HepG2 (cell line): ENCODE results near the gene AP3B2. TPM values are rescaled to one million over a fixed set of nuclear protein-coding genes. Genes with fewer than 3 reads are reported as not detected.
A peak's percentile ranks its signal among the peaks of the same experiment; 100 is the strongest.

Experiments used
- ATF7 ChIP-seq, 2 experiments: fragments of 450-650 bp in 1 of 2; sonication (generic) in 1 of 2; formaldehyde crosslinking in 1 of 2; IDR thresholded peaks; 2 replicates each; pipeline versions ENCODE4 v1.4.0 to v1.6.1; 2016 to 2020; ENCODE audit warnings: antibody characterized with exemption in 1 of 2, mild to moderate bottlenecking in 1 of 2, missing genetic modification reagents in 1 of 2
- BCL6 ChIP-seq: IDR thresholded peaks from 2 replicates; pipeline ENCODE4 v1.6.1; 2016; ENCODE audit warnings: missing genetic modification reagents, missing compliant biosample characterization
- CBFB ChIP-seq: sonication (generic); formaldehyde crosslinking; IDR thresholded peaks from 2 replicates; pipeline ENCODE4 v1.4.0; 2020; ENCODE audit warnings: missing genetic modification reagents
- EED ChIP-seq: sonication (generic); formaldehyde crosslinking; IDR thresholded peaks from 2 replicates; pipeline ENCODE4 v1.5.0; 2020; ENCODE audit warnings: mild to moderate bottlenecking, missing genetic modification reagents
- FOXK1 ChIP-seq: sonication (generic); formaldehyde crosslinking; IDR thresholded peaks from 2 replicates; pipeline ENCODE4 v1.4.0; 2020; ENCODE audit warnings: low read depth, missing genetic modification reagents, borderline replicate concordance
- HDAC1 ChIP-seq: sonication (generic); formaldehyde crosslinking; IDR thresholded peaks from 2 replicates; pipeline ENCODE4 v1.5.1; 2020; ENCODE audit warnings: mild to moderate bottlenecking, missing genetic modification reagents
- HNRNPL ChIP-seq: fragments of 200-400 bp; formaldehyde crosslinking; IDR thresholded peaks from 2 replicates; pipeline ENCODE4 v1.6.1; 2017; ENCODE audit warnings: mild to moderate bottlenecking, low read depth, low read length
- KLF9 ChIP-seq: IDR thresholded peaks from 2 replicates; pipeline ENCODE4 v1.6.1; 2016; ENCODE audit warnings: low read depth
- RFX3 ChIP-seq: IDR thresholded peaks from 2 replicates; pipeline ENCODE4 v1.6.1; 2016; ENCODE audit warnings: missing biosample characterization, missing genetic modification reagents
- SAP130 ChIP-seq: IDR thresholded peaks from 2 replicates; pipeline ENCODE4 v1.6.1; 2016; ENCODE audit warnings: low read depth
- SRSF1 ChIP-seq: fragments of 200-400 bp; formaldehyde crosslinking; optimal IDR thresholded peaks from 2 replicates; pipeline ENCODE3; 2017; ENCODE audit warnings: mild to moderate bottlenecking, low read depth, low read length, moderate library complexity
- STAG1 ChIP-seq: sonication (generic); formaldehyde crosslinking; IDR thresholded peaks from 2 replicates; pipeline ENCODE4 v1.4.0; 2020; ENCODE audit warnings: missing genetic modification reagents
- YEATS4 ChIP-seq: sonication (generic); formaldehyde crosslinking; IDR thresholded peaks from 2 replicates; pipeline ENCODE4 v1.4.0; 2020; ENCODE audit warnings: missing genetic modification reagents, borderline replicate concordance
- ZNF143 ChIP-seq: sonication (generic); formaldehyde crosslinking; IDR thresholded peaks from 2 replicates; pipeline ENCODE4 v1.4.0; 2020; ENCODE audit warnings: missing genetic modification reagents
- ZNF260 ChIP-seq: sonication (generic); formaldehyde crosslinking; IDR thresholded peaks from 2 replicates; pipeline ENCODE4 v1.4.0; 2020; ENCODE audit warnings: missing genetic modification reagents, low read depth, mild to moderate bottlenecking, borderline replicate concordance
- ZNF792 ChIP-seq: IDR thresholded peaks from 2 replicates; pipeline ENCODE4 v1.6.1; 2016
- polyA plus RNA-seq, 8 experiments: library from polyadenylated mRNA; depleted of rRNA in 3 of 8; stranded (reverse) in 7 of 8; unstranded in 1 of 8; fragments of >200 nt; fragmentation: Illumina TruSeq in 4 of 8; extraction: Trizol in 4 of 8; gene quantifications; 2 replicates each; pipeline versions ENCODE4 v1.2.1 to v1.2.3, GENCODE V29; 2011 to 2016; ENCODE audit warnings: low read depth in 4 of 8, missing spikeins in 1 of 8, mixed read lengths in 1 of 8; ENCODE audit not compliant: insufficient read depth in 1 of 8
- total RNA-seq, 5 experiments: library from RNA; depleted of rRNA; stranded (reverse); fragments of >200 nt; fragmentation: Illumina TruSeq; extraction: Trizol; gene quantifications; 2 replicates each; pipeline ENCODE4 v1.2.3, GENCODE V29; 2016; ENCODE audit warnings: low read depth in 1 of 5
- TF ChIP-seq, protein P1 (sequence below): sonication (generic); formaldehyde crosslinking; IDR thresholded peaks from 2 replicates; pipeline ENCODE4 v1.4.0; 2020; ENCODE audit warnings: missing genetic modification reagents
- TF ChIP-seq, protein P2 (sequence below): sonication (generic); formaldehyde crosslinking; IDR thresholded peaks from 2 replicates; pipeline ENCODE4 v1.4.0; 2020; ENCODE audit warnings: mild to moderate bottlenecking, low read depth, missing genetic modification reagents
- TF ChIP-seq, protein P3 (sequence below): sonication (generic); formaldehyde crosslinking; IDR thresholded peaks from 2 replicates; pipeline ENCODE4 v1.4.0; 2020; ENCODE audit warnings: mild to moderate bottlenecking, missing genetic modification reagents, borderline replicate concordance

The AP3B2 gene
- total and polyA plus RNA-seq, 2 of the 13 experiments (the other 11 are each of a cell fraction or from before 2014, with no cell fraction given) = not detected

DNA sequence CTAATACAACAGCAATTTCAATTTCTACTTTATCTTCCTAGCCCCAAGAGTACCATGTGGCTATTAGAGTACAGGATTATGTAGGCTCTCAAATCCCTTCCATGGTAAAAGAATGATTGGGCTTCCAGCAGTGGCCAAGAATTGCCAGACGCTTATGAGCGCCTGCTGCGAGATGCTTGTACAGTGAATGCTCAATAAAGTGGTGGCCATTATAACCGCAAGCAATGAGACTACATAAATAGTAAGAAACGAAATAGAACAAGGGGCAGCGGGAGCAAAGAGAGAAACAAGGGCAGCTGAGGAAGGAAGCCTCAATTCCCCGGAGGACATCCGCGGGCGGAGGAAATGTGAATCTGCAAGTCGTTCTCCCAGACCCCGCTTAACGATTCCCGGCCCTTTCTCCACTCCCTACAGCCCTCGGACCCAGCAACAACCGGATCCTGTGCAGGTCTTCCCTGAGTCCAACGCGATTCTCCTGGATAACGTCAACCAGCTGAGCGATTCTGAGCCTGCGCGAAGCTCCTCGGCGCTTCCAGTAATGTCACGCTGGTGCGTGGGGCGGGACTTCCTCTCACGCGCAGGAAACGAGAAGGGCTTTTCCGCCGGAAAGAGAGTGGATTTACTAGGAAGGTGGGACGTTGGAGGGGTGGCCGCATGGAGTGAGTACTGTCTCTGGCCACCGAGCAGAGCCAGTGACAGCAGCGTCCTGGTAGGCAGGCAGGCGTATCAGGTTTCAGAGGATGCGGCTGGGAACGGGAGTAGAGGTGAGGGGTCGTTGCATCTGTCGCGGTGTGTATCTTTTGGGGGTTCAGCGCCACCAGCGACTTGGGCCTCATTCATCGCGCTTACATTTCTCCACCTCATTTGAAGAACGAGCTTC lies 40.5 kb upstream of the AP3B2 start (continued):
- TF ChIP-seq, protein P1, sequence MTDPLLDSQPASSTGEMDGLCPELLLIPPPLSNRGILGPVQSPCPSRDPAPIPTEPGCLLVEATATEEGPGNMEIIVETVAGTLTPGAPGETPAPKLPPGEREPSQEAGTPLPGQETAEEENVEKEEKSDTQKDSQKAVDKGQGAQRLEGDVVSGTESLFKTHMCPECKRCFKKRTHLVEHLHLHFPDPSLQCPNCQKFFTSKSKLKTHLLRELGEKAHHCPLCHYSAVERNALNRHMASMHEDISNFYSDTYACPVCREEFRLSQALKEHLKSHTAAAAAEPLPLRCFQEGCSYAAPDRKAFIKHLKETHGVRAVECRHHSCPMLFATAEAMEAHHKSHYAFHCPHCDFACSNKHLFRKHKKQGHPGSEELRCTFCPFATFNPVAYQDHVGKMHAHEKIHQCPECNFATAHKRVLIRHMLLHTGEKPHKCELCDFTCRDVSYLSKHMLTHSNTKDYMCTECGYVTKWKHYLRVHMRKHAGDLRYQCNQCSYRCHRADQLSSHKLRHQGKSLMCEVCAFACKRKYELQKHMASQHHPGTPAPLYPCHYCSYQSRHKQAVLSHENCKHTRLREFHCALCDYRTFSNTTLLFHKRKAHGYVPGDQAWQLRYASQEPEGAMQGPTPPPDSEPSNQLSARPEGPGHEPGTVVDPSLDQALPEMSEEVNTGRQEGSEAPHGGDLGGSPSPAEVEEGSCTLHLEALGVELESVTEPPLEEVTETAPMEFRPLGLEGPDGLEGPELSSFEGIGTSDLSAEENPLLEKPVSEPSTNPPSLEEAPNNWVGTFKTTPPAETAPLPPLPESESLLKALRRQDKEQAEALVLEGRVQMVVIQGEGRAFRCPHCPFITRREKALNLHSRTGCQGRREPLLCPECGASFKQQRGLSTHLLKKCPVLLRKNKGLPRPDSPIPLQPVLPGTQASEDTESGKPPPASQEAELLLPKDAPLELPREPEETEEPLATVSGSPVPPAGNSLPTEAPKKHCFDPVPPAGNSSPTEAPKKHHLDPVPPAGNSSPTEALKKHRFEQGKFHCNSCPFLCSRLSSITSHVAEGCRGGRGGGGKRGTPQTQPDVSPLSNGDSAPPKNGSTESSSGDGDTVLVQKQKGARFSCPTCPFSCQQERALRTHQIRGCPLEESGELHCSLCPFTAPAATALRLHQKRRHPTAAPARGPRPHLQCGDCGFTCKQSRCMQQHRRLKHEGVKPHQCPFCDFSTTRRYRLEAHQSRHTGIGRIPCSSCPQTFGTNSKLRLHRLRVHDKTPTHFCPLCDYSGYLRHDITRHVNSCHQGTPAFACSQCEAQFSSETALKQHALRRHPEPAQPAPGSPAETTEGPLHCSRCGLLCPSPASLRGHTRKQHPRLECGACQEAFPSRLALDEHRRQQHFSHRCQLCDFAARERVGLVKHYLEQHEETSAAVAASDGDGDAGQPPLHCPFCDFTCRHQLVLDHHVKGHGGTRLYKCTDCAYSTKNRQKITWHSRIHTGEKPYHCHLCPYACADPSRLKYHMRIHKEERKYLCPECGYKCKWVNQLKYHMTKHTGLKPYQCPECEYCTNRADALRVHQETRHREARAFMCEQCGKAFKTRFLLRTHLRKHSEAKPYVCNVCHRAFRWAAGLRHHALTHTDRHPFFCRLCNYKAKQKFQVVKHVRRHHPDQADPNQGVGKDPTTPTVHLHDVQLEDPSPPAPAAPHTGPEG = peak; percentile 62
- TF ChIP-seq, protein P2, sequence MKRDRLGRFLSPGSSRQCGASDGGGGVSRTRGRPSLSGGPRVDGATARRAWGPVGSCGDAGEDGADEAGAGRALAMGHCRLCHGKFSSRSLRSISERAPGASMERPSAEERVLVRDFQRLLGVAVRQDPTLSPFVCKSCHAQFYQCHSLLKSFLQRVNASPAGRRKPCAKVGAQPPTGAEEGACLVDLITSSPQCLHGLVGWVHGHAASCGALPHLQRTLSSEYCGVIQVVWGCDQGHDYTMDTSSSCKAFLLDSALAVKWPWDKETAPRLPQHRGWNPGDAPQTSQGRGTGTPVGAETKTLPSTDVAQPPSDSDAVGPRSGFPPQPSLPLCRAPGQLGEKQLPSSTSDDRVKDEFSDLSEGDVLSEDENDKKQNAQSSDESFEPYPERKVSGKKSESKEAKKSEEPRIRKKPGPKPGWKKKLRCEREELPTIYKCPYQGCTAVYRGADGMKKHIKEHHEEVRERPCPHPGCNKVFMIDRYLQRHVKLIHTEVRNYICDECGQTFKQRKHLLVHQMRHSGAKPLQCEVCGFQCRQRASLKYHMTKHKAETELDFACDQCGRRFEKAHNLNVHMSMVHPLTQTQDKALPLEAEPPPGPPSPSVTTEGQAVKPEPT (CRISPR knock-in tag) = no peak
- TF ChIP-seq HNRNPL (0 out of 2 replicates have a peak, but pooled peaks have one; percentile 38), ZNF143 (CRISPR knock-in tag) (peak; percentile 44; the same call in 1 of the 2 replicates), KLF9 (CRISPR knock-in tag) (no peak), SAP130 (CRISPR knock-in tag) (peak; percentile 97), ATF7 (IDR thresholded peaks at IDR 0.05) (no peak), ATF7 (CRISPR knock-in tag; IDR thresholded peaks at IDR 0.05) (peak; percentile 53), YEATS4 (CRISPR knock-in tag) (peak; percentile 93), HDAC1 (CRISPR knock-in tag) (peak; percentile 86), FOXK1 (peak; percentile 75; the same call in 1 of the 2 replicates), ZNF260 (CRISPR knock-in tag) (no peak), BCL6 (CRISPR knock-in tag) (peak; percentile 31), RFX3 (CRISPR knock-in tag) (no peak), ZNF792 (CRISPR knock-in tag) (no peak; the same call in 1 of the 2 replicates), STAG1 (CRISPR knock-in tag) (0 out of 2 replicates have a peak, but pooled peaks have one; percentile 2), CBFB (CRISPR knock-in tag) (no peak), SRSF1 (peak; percentile 81), EED (0 out of 2 replicates have a peak, but pooled peaks have one; percentile 62)
- TF ChIP-seq, protein P3, sequence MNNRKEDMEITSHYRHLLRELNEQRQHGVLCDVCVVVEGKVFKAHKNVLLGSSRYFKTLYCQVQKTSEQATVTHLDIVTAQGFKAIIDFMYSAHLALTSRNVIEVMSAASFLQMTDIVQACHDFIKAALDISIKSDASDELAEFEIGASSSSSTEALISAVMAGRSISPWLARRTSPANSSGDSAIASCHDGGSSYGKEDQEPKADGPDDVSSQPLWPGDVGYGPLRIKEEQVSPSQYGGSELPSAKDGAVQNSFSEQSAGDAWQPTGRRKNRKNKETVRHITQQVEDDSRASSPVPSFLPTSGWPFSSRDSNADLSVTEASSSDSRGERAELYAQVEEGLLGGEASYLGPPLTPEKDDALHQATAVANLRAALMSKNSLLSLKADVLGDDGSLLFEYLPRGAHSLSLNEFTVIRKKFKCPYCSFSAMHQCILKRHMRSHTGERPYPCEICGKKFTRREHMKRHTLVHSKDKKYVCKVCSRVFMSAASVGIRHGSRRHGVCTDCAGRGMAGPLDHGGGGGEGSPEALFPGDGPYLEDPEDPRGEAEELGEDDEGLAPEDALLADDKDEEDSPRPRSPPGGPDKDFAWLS (CRISPR knock-in tag) = 0 out of 2 replicates have a peak, but pooled peaks have one; percentile 42
